ENCODE data around the gene TNFRSF18.

The TNFRSF18 gene

GRCh38 chr1:1210726-1211540, 4.5 kb upstream of the TNFRSF18 start:
- DNase-seq: no peak

DNA sequence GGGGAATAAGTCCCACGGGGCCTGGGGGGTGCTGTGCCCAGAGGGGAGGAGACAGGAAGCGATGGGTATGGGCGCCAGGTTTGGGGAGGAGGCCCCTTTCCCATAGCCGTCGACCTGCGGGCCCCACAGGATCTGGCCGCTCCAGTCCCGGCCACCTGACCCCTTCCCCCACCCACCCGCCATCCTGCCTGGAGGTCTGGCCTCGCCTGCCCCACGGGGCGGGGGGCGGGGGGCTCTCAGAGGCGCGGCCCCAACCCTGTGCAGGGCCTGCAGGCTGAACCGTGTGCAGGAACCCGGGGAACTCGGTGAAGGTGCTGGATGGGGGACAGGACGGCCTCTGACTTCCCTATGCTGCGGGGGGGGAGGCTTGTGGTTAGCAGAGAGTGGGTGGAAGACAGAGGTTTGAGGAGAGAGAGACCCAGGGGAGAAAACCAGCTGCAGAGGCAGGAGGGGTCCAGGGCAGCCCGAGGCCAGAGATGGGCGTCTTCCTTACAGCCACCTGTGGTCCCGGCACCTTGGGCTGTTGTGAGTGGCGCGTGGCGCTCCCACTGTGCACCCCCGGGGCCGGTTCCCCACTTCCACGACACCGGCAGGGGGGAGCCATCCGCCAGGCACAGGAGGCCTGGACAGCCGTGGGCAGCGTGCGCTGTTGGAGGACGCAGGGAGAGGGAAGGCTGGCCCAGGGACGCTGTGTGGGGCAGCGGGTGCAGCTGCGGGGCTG, 2.5 kb upstream of the TNFRSF18 start:
- DNase-seq: peak in 1 of 2 donors; percentile 53

- DNase-seq: no peak
Measured at GRCh38 chr1:1207571-1207892, 1.1 kb upstream of the TNFRSF18 start.

DNA sequence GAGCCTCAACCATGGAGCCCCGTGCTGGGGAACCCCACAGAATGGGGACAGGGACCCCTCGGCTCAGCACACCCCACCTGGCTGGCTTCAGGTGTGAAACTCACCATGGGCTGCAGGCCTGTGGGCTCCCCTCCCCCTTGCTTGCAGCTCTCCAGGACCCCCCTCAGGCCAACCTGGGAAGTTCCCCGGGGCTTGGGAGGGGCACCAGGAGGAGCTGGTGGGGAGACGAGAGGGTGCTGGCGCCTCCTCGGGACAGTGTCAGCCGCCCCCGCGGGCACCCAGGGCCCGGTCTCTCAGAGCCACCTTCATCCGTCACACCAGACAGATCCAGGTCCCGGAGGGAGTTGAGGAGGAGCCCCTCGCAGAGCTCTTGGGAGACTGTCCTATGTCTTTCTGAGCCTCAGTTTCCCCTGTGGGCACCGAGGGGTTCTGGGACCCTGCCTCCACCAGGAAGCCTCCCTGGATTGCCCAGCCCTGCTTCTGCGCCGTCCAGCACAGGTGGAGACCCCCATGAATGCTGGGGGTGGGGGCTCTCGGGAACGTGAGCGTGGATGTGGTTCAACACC, 657 bp upstream of the TNFRSF18 start:
- no peak for DNase-seq

- DNase-seq: no peak
Measured at GRCh38 chr1:1205769-1206375, 520 bp downstream of the TNFRSF18 start.

GRCh38 chr1:1204998-1205768, 1.2 kb downstream of the TNFRSF18 start:
- no peak for DNase-seq

- no peak for DNase-seq
Measured at GRCh38 chr1:1204425-1204920, 1.9 kb downstream of the TNFRSF18 start.

- no peak for DNase-seq
Measured at GRCh38 chr1:1203561-1204424, 2.6 kb downstream of the TNFRSF18 start.

GRCh38 chr1:1202831-1203560, 3.4 kb downstream of the TNFRSF18 start:
- no peak for DNase-seq

DNA sequence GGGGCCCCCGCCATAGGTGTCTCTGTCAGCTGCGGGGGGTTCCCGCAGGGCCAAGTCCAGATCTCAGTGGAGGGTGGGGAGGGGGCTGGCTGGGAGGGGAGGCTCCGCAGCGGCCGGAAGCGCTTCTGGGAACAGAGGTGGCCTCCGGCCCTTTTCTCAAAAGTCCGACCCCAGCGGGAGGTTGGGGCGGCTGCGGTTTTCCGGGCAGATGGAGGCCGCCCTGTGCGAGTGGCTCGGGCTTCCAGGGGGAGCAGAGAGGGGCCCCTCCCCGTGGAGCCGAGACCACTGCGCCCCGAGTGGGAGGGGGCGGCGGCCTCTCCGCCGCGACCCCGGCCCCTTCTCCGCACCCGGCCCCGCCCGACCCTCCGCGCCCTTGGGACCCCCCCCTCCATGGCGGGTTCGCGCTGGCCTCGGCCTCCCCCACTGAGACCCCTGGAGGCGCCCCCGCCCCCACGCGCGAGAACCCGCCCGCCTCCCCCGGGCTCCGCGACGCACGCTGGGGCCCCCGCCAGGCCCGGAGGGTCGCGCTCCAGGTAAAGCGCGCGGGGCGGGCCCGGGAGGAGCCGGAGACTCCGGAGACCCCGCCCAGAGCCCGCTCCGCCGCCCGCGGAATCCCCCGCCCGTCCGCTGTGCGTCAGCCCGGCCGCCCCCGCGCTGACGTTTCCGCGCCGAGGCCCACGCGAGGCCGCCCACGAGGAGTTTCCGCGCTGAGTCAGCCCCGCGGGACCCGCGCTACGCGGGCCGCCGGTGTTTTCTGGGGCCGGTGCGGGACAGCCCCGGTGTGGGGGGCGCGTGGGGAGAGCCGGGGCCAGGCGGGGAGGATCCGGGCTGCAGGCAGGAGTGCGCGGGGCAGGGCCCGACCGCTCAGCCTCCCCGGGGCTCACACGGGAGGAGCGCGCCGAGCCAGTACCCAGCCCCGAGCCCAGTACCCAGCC, 5.2 kb downstream of the TNFRSF18 start:
- peak; percentile 13 to 71 for DNase-seq

- no peak for DNase-seq
Measured at GRCh38 chr1:1199961-1200875, 6.2 kb downstream of the TNFRSF18 start.

DNA sequence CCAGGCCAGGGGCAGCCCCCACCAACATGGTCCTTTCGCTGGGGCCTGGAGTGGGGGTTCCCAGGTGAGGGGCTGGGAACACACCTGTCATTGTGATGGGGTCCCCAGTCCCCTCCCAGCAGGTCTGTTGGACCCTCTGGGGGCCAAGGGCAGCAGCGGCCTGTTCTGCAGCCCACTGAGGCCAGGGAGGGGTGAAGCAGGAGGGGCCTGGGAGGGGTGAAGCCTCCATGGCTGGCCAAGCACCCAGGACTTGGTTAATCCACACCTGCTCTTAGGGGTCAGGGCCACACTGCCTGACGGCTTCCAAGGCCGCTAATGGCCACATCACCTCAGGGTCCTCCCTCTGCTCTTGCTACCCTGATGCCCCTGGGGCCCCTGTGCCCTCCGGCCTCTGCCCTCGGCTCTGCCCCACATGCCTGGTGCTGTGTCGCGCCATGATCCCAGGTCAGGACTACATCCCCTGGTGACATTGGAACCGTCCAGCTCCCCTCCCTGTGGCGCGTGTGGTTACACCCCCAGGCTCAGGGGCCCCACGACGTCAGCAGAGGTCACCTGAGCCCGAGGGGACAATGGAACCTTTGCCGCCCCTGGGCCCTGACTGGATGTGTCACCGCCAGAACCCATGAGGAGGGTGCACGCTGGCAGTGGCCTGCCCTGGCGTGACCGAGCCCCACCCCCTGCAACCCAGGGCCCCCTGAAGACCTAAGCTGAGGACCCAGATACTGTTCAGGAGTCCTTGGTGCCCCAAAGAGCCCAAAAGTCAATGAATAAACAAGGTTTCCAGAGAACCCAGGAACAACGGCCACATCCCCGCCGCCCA, 7.0 kb downstream of the TNFRSF18 start:
- DNase-seq: no peak

DNA sequence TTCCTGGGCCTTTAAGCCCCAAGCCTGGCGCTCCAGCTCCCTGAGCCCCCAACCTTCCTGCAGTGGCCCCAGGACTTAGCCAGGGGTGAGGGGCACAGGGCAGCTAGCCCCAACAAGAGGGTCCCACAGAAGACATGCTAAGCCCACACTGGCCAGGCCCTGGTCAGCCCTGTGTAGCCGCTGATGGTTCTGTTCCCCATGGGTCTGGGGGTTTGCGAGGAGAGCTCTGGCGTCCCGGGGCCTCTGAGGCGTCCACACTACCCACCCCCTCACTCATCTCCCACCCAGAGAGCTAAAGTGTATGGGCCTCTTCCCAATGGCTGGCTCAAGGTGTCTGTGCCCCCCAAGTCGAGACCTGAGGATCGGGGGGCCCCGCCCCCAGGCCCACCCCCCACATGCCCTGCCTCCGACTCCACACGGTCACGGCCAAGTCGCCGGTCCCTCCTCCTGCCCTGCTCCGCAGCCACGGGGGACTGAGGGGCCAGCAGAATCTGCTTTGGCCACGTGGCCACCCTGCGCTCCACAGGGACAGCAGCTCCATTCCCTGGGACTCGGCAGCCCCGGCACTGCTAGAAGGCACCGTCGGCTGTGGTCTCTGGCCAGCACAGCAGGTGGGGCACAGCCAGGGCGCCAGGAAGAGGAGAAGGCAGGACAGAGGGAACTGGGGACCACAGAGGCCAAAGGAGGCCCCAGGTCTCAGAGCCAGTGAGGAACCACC, 7.8 kb downstream of the TNFRSF18 start:
- no peak for DNase-seq

- DNase-seq: no peak
Measured at GRCh38 chr1:1197551-1198422, 8.6 kb downstream of the TNFRSF18 start.

DNA sequence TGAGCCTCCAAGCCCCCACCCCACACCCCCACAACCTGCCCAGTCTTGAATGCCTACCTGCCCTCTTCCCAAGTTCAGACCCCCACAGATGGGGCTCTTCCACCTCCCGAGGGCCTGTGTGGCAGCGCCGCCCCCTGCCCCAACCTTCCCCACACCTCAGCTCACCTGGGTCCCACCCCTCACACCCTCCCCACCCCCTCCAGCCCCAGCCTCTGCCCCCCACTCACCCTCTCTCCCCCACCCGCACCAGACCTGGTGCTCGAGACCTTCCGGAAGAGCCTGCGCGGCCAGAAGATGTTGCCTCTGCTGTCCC, 9.2 kb downstream of the TNFRSF18 start:
- DNase-seq: no peak
